ENCODE results near the gene KERA.
"Not testable (repeated sequence)": the region's sequence is repeated elsewhere in the genome, so short reads cannot be mapped to it uniquely, and the experiment has no call there.

Gene KERA, protein sequence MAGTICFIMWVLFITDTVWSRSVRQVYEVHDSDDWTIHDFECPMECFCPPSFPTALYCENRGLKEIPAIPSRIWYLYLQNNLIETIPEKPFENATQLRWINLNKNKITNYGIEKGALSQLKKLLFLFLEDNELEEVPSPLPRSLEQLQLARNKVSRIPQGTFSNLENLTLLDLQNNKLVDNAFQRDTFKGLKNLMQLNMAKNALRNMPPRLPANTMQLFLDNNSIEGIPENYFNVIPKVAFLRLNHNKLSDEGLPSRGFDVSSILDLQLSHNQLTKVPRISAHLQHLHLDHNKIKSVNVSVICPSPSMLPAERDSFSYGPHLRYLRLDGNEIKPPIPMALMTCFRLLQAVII

DNA sequence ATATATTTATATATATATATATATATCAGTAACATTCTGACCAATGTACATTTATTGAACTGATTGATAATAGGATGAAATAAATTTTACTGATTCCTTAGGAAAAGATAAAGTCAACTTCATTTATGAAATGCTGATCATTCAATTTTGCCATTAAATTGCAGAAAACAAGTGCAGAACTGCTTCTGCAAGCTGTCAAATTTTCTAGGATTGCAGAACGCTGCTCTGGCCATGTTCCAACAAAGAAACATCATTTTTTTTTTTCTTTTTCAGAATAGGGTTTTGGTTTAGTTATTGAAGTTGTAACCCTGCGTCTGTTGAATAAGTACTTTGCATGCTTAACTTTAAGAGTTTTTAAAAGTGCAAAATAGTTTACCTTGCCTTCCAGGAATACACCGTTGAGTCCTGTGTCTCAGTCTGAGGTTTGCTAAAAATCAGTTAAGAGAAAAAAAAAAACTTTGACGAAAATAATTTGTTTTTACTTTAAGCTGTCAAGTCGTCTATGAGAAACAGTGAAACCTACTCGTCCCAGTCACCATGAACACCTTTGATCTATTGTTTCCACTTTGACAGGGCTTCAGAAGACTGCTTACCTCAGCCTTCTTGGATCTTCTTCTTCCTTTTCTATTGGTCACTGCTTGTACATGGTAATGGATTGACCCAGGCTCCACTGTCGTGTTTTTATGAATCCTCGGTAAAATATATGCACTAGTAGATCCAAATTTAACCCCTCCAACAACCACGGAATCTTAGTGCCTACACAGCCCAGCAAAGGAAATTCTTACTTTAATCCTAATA, at the start of gene KERA:
Gene KERA (minus strand): TSS at position 657 of the 798 bp plus-strand sequence. CDS start 1,743 bp downstream, outside the sequence.
- no peak for DNase-seq

DNA sequence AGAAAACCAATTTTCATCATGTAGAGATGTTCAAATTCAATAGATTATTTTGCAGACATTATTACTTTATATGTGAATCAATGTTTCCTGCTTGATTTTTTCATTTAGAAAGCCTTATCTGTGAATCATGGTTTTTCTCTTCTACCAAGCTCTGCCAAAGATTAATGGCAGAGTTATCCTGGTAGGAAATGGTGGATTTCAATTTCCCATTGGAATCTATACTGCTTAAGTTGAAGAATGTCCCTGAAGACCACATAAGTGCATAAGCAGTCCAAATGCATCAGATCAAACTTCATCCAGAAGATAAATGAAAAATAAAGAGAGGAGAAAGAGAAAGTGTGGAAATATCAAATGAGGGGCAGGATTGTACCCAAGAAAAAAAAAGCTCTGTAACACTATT, 48.5 kb upstream of the KERA start:
- DNase-seq, result no peak

DNA sequence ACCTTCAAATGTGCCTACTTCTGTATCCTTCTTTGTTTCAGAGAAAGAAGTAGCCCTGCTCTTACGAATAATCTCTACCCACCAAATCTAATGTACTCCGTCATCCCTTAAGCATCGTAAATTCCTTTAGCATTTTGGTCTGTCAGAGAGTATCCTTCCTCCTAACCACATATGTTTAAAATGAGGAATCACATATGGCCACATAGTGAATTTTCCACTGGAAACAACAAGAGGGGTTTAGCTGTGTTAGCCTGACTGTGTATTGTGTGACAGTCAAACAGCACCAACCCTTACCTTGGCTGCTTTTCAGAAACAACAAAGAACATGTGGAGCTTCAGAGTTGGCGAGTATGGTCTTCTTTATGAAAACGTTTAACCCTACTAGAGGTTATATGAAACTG, 48.0 kb upstream of the KERA start:
- no peak for DNase-seq

DNA sequence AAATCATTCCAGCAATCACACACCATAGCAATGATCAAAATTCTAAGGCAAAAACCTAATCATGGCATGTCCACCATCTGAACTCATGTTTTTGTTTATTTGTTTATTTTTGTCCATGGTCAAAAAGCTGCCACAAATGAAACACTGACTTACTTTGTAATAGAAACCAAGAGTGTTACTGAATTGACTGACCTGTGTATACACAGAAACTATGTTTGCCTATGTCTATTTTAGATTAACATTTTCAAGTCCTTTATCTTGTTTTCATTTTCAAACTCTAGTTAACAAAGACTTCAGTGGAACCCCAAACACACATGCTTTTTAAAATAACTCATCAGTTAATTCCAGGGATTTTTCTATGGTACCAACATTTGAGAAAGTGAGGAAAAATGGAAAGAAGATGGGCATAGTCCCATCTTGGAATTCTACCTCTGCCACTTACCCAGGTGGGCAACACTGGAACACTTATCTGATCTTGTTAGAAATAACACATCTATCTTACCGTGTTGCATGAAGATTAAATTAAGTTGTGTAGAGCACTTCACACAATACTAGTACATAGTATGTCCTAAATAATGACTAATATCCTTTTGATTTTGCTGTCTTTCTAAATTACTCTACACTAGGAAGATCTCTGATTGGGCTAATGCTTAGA, 47.1 kb upstream of the KERA start:
- no peak for DNase-seq

DNA sequence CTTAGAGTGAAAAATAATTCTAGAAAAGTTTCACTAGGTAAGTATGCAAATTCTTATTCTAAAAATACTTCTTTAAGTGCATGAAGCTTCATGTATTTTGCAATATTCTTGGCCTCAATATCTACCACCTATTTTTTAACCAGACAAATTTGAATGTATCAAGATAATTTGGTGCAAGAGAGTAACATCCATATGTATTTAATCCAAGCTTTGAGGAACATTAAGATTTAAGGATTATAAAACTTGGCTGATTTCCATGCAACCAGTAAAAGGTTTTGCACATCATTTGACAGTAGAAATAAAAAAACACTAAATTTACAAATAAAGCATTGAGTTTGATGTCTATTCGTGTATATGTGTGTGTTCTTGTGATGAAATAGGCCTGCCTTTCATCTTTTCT, 45.8 kb upstream of the KERA start:
- no peak for DNase-seq

DNA sequence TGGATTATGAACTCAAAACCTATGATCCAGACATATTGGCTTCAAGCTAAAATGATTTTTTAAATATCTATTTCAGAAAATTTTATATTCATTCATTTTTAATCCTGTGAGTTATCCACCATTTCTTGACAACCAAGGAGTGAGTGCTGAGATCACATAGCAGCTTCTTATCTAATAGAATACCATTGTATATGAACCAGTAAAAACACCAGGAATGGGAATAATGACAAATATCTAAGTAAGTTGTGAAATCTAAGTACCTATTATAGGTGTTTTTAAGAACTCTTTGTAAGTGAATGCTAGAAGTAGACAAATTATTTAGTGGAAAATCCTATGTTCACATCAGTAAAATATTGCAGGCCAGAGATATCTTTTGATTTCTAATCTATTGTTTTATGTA, 45.3 kb upstream of the KERA start:
- no peak for DNase-seq

DNA sequence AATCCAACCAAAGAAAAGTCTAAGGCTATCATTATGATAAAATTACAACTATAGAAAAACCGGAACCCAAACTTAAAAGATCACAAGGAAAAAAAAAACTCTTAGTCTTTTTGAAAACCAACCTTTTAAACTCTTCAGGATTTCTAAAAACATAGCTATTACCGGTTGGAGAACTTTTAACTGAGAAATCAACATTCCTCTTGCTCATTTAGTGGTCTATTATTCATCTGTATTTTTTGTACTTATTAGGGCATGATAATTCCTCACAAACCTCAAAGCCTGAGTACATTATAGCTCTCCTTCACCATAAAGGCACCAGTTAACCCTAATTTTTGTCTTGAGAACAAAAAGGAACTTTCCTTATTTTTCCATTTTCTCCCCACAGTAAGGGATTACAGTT, 43.1 kb upstream of the KERA start:
- no peak for DNase-seq

DNA sequence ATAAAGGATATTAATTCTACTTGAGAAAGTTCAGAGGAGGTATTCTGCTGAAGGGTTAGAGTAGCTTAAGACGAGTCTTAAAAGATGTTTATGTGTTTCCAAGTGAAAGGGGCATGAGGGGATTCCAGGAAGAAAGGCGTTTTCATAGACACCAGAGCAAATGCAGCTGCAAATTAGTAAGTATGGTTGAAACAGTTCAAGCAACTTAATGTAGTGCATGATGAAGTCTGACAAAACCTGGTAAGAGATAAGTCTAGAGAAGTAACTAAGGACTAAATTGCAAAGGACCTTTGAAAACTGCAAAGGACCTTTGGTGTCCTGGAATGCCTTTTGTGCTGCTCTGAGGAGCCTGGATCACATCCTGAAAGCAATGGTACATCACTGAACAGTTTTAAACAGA, 42.0 kb upstream of the KERA start:
- no peak for DNase-seq

DNA sequence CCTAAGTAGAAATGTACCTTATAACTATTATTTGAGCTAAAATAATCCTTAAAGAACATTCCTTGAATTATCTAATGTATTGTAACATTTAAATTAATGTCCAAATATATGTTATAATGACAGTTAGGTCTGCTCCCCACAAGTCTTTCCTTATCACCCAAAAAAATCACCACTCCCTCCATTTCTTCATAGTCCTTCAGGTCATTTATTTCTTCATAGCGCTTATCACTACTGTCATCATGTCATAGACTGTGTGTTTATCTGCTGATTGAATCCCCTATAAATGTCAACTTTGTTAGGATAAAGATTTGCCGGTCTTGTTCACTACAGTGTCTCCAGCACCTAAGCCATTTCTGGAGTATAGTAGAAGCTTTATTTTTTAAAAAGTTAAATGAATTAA, 41.5 kb upstream of the KERA start:
- DNase-seq, result no peak

DNA sequence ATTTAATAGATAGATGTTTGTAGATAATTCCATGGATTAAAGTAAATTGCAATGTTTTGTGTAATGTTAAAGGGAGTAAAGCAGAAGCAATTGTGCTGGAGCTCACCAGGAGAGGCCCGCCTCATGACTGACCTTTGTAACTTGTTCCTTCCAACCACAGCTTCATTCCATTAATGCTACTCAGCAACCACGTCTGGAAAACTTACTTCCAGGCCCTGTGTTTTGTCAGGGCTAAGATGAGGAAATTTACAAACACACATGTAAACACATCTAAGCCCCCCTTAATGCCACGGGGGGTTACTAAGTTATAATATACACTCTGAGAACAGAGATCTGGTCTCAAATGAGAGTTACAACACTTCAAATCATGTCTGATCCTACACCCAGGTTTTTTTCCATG, 41.1 kb upstream of the KERA start:
- no peak for DNase-seq

DNA sequence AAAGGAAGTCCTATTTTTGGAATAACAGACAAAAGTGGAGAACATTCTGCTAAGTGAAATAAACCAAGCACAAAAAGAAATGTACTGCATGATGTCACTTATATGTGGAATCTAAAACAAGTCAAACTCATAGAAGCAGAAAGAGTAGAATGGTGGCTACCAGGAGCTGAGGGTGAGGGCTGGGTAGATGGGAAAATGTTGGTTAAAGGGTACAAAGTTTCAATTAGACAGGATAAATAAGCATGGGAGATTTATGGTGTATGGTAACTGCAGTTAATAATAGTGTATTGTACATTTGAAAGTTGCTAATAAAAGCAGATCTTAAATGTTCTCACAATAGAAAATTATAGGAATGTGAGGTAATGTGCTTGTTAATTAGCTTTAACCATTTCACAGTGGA, 40.6 kb upstream of the KERA start:
- no peak for DNase-seq

DNA sequence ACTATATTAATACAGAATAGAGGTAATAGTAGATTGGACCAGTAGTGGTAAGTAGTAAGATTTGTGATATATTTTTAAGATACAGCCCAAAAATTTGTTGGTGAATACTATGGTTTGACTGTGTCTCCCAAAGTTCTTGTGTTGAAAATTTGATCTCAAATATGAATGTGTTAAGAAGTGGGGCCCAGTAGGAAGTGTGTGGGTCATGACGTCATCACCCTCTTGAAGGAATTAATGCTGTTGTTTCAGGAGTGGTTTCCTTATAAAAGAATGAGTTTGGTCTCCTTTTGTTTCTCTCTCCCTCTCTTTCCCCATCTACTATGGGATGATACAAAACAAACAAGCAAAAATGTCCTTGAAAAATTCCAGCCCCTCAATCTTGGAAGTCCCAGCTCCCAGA, 37.1 kb upstream of the KERA start:
- no peak for DNase-seq

DNA sequence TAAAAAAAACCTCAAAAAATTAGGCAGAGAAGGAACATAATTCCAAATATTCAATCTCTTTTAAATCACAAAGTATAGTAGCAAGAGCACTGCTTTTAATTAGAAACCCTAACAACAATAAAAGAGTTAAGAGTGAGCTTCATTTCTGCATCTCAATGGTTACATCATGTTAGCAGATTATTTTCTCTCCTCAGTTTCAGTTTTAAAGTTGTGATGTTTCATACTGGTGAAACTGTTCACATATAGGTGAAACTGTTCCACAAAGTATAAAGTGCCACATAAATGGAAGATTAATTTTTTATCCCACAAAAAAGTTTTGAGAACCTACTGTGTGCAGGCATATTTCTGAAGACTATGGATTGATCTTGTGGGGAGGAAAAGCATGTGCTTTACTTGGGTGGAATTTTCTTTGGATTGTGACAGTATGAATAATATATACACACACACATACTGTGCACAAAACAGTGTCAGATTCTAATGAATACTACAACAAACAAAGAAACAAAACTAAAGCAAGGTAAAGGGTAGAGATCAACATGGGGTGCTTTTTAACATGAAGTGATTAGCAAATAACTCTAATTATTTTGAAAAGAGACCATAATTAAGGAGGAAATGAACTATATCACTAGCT, 36.3 kb upstream of the KERA start:
- DNase-seq, result no peak

DNA sequence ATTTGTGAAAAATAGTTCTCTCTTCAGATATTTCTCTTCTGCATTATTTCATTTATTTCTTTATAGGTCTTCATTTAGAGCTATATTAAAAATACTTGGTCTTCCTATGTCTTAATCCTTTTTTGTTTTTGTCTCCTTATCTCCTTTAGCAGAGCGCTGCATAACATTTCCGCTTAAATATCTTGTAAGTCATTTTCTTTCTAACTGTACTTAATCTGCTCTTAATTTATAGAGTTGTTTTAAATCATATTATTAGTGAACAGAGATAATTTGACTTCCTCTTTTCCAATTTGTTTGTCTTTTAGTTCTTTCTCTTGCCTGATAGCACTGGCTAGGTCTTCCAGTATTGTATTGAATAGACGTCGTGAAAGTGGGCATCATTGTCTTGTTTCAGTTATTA, 35.5 kb upstream of the KERA start:
- no peak for DNase-seq

DNA sequence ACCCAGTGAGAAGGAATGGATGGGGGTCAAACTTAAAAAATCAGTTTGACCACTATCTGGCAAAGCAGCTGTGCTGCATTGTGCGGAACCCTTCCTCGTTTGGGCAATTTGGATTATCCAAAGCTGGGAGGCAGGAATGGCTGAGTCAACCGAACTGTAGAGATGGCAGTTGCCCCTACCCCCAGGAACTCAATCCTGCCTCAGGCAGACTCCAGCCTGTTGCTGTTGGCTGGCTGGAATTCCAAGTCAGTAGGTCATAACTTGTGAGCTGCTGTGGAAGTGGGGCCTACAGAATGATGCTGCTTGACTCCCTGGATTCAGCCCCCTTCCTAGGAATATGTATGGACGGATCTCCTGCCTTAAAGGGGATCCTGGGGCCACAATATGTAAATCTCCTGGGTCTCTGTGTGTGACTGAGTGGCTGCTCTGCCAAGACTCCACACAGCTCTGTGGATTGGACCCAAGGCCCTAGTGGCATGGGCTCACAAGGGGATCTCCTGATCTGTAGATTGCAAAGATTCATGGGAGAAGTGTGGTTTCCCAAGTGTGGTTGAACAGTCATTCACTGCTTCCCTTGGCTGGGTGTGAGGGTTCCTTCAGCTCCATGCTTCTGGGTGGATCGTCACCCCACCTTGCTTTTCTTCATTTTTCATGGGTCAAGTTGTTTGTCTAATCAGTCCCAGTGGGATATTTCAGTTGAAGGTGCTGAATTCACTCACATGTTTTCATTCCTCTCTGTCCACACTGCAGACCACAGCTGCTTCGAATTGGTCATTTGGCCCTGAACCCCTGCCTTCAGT, 34.3 kb upstream of the KERA start:
- DNase-seq, result no peak

DNA sequence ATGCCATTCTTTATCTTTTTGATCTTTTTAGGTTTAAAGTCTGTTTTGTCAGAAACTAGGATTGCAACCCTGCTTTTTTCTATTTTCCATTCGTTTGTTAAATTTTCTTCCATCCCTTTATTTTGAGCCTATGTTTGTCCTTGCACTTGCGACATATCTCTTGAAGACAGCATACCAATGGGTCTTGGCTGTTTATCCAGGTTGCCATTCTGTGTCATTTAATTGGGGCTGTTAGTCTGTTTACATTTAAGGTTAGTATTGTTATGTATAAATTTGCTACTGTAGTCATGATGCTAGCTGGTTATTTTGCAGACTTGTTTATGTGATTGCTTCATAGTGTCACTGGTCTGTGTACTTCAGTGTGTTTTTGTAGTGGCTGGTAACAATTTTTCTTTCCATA, 32.1 kb upstream of the KERA start:
- DNase-seq, result not testable (repeated sequence)

DNA sequence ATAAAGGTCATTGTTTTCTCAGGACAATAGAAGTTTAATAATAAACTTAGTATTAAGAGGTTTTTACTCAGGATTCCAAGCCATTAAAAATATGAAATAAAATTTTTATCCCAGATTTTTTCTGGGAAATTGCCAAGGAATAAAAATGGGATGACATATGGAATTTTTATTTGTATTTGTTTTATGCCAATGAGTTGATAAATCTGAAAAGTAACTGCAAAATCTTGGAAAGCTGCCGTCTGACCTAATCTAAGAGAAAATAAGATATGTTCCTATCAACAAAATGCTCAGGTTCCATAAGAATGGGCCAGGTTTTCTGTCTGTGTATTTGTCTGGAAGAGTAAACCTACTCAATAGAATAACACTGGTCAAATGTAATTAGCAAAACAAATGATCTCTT, 22.2 kb upstream of the KERA start:
- DNase-seq, result no peak

DNA sequence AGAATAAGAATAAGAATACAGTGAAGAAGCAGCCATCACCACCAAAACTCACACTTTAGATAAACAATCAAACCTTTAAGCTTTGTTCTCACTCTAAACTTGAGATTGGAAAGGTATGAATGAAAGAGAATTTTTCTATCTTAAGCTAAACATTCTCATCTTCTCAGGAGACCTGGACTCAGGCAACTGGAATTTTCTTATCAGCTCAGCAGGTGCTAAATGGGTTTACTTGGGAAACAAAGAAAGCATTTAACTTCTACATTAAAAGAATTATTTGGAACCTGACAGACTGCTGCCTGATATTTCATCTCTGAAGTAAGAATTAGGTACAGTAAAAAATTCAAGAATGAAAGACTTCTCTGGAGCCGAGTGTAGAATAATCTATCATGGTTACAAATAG, 20.7 kb upstream of the KERA start:
- DNase-seq, result no peak

DNA sequence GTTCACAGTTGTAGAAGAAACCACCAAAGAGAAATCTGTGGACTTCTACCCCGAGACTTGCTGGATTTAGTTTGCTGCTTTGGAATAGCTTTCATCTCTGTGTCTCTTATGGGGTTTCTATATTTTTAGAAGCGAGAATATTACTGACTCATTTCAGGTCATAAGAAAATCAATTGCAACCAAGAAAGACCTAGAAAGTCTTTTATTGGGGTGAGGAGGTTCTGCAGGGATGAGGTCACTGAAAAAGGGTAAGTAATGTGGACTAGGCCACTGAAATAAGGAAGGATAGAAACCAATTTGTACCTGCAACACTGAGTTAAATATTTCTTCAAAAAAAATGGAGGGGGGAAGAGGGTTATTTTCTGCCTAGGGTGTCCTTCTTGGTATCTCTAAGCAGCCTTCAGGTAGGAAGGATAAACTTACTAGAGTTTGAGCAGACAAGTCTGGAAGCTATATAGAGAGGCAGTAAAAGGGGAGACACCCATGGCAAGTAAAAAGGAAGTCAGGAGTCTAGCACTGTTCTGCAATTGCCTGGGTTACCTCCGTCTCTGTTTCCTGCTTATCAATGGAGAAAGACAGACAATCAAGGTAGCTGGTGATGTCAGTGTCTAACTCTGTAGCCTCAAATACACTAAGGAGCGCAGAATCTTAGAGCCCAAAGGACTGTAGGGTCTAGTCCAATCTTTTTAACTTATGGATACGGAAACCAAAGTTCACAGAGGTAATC, 19.6 kb upstream of the KERA start:
- DNase-seq, result no peak

DNA sequence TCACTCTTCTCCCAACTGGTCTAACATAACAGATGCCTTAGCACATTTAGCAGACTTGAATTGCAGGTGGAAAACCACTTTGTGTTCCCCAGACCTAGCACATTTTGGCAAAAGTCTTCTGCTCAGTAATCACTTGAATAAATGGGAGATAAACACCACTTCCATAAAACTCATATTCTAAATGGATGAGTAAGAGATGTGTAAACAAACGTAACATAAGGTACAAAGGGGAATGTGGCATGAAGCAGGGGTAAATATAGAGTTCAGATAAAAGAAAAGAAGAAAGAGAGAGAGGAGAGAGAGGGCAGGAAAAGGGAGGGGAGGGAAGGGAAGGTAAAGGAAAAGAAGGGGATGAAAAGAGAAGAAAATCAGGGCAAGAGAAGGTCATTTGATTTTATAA, 17.0 kb upstream of the KERA start:
- DNase-seq, result no peak

DNA sequence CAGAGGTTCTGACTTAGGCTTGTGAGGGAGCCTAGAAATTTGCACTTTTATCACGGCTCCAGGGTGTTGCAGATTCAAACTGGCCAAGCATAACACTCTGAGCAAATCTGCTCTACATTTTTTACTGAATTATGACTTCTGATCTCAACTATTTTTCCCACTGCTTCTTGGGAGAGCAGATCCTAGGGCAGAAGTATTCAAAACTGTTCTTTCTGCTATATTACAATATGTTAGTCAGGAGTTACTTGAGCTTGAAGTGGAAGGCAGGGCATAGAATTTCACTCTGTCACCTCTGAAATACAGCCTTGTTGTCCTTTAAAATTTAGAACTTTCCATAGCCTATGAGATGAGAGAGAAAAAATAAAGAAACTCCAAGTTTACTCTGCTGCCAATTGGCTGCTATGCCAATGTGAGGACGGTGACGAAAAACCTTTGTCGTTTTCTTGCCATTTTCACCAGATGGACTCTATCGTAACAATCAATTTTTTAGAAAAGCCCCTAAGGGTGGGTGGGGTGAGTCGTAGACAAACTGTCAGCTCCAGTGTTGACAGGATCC, 16.4 kb upstream of the KERA start:
- DNase-seq, result no peak

DNA sequence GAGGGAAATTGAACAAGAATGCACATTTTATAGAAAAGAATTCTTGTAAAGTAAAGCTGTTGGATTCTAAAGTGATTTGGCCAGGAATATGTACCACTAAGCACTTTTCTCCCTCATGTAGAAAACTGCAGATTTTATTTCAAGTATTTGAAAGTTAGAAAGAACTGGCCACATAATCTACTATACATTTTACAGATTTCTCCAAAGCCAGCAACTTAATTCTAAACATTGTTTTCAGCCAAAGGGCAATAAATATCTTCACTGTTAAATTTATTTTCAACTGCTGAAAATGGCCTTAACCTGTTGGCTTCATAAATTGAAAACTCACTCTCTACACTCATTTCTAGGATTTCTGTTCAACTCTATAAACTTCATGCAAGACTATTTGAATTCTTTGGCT, 15.6 kb upstream of the KERA start:
- DNase-seq, result no peak
